HG02588 (cell line): ENCODE measurements around the gene CALCOCO1.
"Not testable (repeated sequence)": the region's sequence is repeated elsewhere in the genome, so short reads cannot be mapped to it uniquely, and the experiment has no call there.

Source experiments
- ATAC-seq: cut with Tn5 transposase; IDR thresholded peaks from one replicate; pipeline ENCODE4 v1.9.1; 2021; ENCODE audit warnings: mild to moderate bottlenecking, moderate library complexity; ENCODE audit not compliant: unreplicated experiment

The CALCOCO1 gene

GRCh38 chr12:53735556-53735955 lies 8.3 kb upstream of the CALCOCO1 start:
- ATAC-seq, result no peak

- ATAC-seq, result no peak
Measured at GRCh38 chr12:53734425-53734824, 7.2 kb upstream of the CALCOCO1 start.

- no peak for ATAC-seq
Measured at GRCh38 chr12:53733807-53734200, 6.6 kb upstream of the CALCOCO1 start.

GRCh38 chr12:53733051-53733806 lies 6.0 kb upstream of the CALCOCO1 start:
- ATAC-seq, result no peak

GRCh38 chr12:53729644-53730043 lies 2.4 kb upstream of the CALCOCO1 start:
- no peak for ATAC-seq

GRCh38 chr12:53728206-53728605 lies 954 bp upstream of the CALCOCO1 start:
- no peak for ATAC-seq

GRCh38 chr12:53726946-53727309 lies 324 bp downstream of the CALCOCO1 start:
- ATAC-seq, result no peak

- no peak for ATAC-seq
Measured at GRCh38 chr12:53726341-53726740, 911 bp downstream of the CALCOCO1 start.

GRCh38 chr12:53725824-53726223 lies 1.4 kb downstream of the CALCOCO1 start:
- no peak for ATAC-seq

GRCh38 chr12:53722450-53723041 lies 4.7 kb downstream of the CALCOCO1 start:
- no peak for ATAC-seq

- no peak for ATAC-seq
Measured at GRCh38 chr12:53720946-53721345, 6.3 kb downstream of the CALCOCO1 start.

GRCh38 chr12:53719649-53720048 lies 7.6 kb downstream of the CALCOCO1 start:
- no peak for ATAC-seq

GRCh38 chr12:53718567-53718966 lies 8.7 kb downstream of the CALCOCO1 start:
- not testable (repeated sequence) for ATAC-seq

GRCh38 chr12:53717319-53717718 lies 9.9 kb downstream of the CALCOCO1 start:
- ATAC-seq, result no peak

GRCh38 chr12:53714004-53714403 lies 13.2 kb downstream of the CALCOCO1 start:
- ATAC-seq, result no peak

GRCh38 chr12:53713516-53713915 lies 13.7 kb downstream of the CALCOCO1 start:
- no peak for ATAC-seq

- no peak for ATAC-seq
Measured at GRCh38 chr12:53712059-53712643, 15.1 kb downstream of the CALCOCO1 start.

- ATAC-seq, result no peak
Measured at GRCh38 chr12:53710091-53710490, 17.2 kb downstream of the CALCOCO1 start.

- no peak for ATAC-seq
Measured at GRCh38 chr12:53709671-53710070, 17.6 kb downstream of the CALCOCO1 start.

GRCh38 chr12:53706080-53706479 lies 21.2 kb downstream of the CALCOCO1 start:
- ATAC-seq, result no peak

GRCh38 chr12:53703756-53704155 lies 23.5 kb downstream of the CALCOCO1 start:
- no peak for ATAC-seq

GRCh38 chr12:53701518-53702264 lies 25.6 kb downstream of the CALCOCO1 start:
- no peak for ATAC-seq
